RPMI8226 (cell line): ENCODE data around the gene YBX2.
"Not testable (repeated sequence)": the region's sequence is repeated elsewhere in the genome, so short reads cannot be mapped to it uniquely, and the experiment has no call there.

Experiments used
- DNase-seq: peaks from one replicate; pipeline ENCODE4 v3.0.0-alpha.2; 2015

Gene YBX2

DNA sequence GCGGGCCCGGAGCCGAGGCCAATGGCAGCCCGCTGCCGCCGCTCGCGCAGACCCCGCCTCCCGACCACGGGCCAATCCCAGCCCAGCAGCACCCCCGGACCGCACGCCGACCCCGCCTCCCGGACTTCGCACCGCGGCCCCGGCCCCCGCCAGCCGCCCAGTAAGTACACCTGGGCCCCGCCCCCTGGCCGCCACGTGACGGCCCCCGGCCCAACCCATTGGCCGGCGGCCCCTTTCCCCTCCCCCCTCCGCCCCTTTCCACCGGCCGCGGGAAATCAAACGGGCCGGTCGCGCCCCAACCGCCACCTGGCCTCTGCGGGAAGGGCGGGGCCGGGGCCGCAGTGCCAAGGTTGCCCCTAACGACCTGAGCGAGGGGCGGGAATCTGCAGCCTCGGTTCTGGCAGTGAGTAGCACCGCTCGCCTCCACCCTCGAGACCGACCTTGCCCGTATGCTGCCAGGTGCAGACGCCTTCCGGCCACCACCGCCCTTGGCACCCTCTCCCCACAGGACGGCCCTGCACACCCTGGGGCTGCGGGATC is at the start of gene YBX2:
TSS of gene YBX2 (minus strand) at position 26 of the 540 bp plus-strand sequence. CDS start 139 bp downstream, outside the sequence.
- DNase-seq: peak; percentile 90

- DNase-seq: no peak
These were observed 48.8 kb upstream of the YBX2 start for GRCh38 chr17:7343250-7343649.

DNA sequence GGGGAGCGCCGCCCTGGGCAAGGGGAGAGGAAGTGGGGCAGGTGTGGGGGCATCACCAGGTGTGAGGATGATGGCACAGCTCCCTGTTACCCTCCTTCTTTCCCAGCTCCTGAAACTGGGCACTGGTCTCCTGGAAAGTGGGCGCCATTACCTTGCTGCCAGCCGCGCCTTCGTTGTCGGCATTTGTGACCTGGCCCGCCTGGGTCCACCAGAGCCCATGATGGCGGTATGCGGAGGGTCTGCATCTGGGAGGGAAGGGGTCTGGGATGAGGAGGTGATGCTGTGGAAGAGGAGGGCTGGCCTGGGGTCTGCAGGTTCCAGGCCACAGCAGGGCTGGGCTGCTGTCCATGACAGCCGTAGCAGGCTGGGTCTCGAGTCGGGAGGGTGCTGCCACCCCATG is 47.4 kb upstream of the YBX2 start:
- no peak for DNase-seq

GRCh38 chr17:7340179-7340578 is 45.7 kb upstream of the YBX2 start:
- DNase-seq: no peak

- DNase-seq: not testable (repeated sequence)
These were observed 43.2 kb upstream of the YBX2 start for GRCh38 chr17:7337600-7337999.

DNA sequence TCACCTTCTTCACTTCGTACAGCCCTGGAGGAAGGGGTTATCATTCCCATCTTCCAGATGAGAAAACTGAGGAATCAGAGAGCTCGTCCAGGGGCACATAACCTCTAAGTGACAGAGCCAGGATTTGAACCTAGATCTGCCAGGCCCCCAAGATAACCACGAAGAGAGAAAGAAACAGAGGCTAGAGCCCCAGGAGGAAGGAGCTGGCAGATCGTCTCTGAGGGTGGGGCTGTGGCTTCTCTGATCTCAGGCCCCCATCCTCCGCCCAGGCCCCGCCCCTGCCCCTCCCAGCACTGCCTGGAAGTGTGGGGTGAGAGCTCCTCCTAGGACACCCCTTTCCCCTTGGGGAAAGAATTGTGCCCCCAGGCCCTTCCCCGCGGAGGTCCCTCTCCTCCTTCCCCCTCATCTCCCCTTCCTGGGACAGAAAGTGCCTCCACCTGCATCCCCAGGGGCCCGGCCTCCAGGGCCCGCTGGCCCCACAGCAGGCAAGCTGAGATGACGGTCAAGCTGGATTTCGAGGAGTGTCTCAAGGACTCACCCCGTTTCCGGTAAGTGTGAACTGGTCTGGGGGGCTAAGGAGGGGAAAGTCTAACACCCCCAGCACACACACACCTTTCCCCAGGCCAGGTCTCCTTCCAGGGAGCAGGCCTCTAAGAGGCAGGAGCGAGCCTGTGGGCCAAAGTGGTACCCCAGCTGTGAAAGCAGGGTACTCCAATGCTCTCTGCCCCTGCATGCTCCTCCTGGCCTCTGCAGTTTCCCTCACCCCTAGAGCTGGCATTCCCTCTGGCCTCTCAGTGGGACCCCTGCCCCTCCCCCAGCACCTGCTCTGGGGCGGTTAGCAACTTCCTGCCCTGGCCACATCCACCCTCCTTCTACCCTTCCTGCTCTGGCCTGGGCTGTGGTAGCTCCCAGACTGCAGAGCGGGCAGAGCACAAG is 42.1 kb upstream of the YBX2 start, which contains the start of gene ACAP1:
TSS of gene ACAP1 (plus strand) at position 290 of the 936 bp plus-strand sequence. CDS start at position 496, 206 bp downstream.
- no peak for DNase-seq

DNA sequence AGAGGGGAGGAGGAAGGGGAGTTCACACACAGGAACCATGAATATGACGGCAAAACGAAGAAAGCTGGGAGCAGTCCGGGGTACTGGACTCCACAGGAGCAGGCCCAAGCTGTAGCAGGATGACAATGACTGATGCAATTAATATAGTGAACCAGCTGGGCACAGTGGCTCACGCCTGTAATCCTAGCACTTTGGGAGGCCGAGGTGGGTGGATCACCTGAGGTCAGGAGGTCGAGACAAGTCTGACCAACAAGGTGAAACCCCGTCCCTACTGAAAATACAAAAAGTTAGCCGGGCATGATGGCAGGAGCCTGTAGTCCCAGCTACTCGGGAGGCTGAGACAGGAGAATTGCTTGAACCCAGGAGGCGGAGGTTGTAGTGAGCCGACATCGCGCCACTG is 41.3 kb upstream of the YBX2 start:
- DNase-seq: not testable (repeated sequence)

DNA sequence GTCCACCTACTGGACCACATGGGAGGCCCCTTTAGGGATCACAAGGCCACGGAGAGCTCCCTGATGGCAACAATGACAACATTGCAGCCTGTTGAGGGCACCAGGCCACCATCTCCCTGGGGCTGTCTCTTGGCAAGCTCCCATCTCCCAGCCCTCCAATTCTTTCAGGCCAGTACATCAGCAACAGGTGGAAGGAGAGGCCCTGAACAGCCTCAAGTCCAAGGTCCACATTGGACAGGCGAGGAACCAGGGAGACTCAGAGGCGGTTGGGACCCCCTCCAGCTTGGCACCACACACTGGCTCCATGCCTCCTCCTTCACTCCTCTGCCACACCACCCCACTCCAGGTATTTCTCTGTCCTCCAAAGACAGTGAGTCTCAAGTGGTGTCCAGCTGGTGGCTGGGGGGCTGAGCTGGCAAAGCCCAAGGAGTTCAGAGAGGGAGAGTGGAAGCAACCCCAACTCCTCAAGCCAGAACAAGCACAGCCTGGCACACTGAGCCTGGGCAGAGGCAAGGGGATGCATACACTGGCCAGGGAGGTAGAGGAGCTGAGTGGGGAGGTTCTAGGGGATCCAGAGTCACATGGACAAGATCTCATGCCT is 40.6 kb upstream of the YBX2 start:
- DNase-seq: no peak

DNA sequence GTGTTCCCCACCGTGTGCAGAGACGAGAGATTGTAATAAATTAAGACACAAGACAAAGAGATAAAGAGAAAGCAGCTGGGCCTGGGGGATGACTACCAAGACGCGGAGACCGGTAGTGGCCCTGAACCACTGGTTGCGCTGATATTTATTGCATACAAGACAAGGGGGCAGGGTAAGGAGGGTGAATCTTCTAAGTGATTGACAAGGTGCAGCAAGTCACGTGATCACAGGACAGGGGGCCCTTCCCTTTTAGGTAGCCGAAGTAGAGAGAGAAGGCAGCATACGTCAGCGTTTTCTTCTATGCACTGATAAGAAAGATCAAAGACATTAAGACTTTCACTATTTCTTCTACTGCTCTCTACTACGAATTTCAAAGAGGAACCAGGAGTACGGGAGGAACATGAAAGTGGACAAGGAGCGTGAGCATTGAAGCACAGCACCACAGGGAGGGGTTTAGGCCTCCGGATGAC is 38.2 kb upstream of the YBX2 start:
- DNase-seq: not testable (repeated sequence)

DNA sequence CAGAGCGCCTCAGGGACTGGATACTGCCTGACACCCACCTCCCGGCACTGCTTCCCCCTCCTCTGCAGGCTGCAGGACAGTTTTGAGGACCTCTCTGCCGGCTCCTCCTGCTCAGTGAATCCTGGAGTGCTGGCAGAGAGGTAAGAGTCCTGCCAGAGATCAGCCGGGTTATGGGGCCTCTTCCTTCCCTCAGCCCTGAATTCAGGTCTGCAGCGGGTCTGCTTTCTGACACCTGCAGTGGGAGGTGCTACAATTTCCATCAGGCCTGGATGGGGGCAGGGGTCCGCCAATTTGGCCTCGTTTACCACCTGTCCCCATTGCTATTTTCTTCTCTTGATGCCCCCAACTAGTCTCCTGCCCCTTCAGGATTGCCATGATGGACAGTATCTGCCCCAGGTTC is 37.7 kb upstream of the YBX2 start:
- DNase-seq: no peak

- no peak for DNase-seq
These were observed 36.2 kb upstream of the YBX2 start for GRCh38 chr17:7330638-7331015.

GRCh38 chr17:7329997-7330637 is 35.7 kb upstream of the YBX2 start:
- peak; percentile 67 for DNase-seq

GRCh38 chr17:7329374-7329996 is 35.0 kb upstream of the YBX2 start:
- peak; percentile 97 for DNase-seq

DNA sequence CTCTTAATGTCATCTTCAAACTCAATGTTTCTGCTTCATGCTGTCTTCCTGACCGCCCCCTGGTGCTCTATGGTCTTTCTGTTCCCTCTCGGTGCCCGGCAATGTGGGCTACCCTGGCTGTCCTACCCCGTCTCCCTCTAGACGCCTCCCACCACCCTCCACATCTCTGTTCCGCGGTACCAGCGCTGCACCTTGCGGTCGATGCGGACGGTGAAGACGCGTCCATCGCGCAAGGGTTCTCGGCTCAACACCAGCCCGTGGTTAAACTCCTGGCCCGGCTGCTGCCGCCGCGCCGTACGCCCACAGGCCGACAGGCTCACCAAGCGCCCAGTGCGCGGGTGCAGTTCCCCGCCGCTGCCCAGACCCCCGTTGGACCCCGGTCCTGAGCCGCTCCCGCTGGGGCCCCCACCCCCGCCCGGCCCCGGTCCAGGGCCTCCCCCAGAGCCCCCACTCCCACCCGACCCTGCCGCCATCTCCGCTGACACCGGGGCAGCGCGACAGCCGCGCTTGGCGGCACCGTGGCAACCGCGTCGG is 34.5 kb upstream of the YBX2 start, which contains the start of gene NEURL4:
TSS of gene NEURL4 (minus strand) at position 496 of the 534 bp plus-strand sequence. CDS start at position 473, 23 bp downstream.
- no peak for DNase-seq

DNA sequence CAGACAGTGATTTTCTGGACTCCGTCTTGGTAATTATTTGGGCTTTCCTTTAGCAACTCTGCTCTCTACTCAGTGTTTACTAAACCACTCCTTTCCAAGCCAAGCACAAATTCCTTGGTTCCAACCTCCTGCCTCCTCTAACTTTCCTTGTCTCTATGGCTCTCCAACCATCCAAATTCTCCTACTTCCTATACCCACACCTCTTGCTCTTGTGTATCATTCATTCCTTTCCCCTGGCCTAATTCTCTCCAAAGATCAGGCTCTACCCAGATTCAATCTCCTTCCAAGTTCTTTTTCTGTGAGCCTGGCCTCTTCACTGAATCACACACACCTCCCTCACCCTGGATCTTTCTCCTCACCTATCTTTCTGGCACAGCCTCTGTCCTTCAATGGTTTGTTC is 33.6 kb upstream of the YBX2 start:
- no peak for DNase-seq

- no peak for DNase-seq
These were observed 33.1 kb upstream of the YBX2 start for GRCh38 chr17:7327501-7327900.

DNA sequence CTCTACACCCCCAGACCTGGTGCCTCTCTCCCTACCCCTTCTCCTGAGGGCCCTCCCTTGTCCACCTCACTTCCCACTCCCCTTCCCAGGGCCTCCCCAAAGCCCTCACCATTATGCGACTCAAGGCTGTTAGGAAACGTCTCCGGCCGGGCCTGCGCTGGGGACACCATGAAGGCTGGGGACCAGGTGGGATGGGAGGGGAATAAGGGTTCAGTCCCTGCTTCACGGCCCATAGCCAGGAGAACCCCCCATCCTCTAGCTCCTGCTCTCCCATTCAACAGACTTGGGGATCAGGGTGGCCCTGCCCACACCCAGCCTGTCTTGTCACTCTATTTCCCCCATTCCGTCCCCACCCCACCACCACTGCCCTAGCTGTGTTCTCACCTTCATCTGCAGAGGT is 32.6 kb upstream of the YBX2 start:
- no peak for DNase-seq

DNA sequence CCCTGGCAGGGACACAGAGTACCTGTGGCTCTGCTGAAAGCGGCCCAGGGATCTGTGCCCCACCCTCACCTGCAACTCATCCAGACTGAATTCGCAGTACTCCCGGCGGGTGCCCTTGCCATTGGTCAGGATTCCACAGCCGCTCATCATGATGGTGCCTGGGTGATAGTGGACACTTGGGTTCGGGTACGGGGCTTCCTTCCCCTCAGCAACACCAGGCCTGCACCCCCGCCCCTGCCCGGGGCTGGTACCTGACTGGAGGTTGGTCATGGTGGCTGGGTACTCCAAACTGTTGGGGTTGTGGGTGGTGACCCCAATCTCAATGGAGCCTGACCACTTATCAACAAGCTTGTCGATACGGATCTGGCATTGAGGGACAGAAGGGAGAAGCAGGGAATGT is 31.7 kb upstream of the YBX2 start:
- no peak for DNase-seq

DNA sequence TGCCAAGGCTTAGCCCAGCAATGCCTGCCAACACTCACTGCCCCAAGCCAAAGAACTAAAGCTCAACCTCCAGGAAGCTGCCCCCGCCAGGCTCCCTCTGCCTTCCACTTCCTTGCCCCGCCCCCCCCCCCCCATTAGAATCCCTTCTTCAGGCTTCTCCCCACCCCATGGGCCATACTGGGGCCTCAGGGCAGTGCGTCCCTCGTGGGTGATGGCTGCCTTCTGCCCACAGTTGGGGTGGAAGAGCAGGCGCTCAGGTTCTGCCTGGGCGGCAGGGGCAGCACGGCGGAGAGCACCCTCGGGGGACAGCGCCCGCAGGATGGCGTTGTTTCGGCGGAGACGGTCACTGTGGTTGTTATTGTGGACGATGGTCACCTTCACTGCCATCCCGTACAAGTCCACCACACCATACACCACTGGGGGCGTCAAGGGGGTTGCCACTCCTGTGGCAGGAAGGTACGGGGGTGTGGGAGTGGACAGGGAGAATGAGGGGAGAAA is 30.6 kb upstream of the YBX2 start:
- no peak for DNase-seq

GRCh38 chr17:7324438-7324779 is 30.0 kb upstream of the YBX2 start:
- no peak for DNase-seq

DNA sequence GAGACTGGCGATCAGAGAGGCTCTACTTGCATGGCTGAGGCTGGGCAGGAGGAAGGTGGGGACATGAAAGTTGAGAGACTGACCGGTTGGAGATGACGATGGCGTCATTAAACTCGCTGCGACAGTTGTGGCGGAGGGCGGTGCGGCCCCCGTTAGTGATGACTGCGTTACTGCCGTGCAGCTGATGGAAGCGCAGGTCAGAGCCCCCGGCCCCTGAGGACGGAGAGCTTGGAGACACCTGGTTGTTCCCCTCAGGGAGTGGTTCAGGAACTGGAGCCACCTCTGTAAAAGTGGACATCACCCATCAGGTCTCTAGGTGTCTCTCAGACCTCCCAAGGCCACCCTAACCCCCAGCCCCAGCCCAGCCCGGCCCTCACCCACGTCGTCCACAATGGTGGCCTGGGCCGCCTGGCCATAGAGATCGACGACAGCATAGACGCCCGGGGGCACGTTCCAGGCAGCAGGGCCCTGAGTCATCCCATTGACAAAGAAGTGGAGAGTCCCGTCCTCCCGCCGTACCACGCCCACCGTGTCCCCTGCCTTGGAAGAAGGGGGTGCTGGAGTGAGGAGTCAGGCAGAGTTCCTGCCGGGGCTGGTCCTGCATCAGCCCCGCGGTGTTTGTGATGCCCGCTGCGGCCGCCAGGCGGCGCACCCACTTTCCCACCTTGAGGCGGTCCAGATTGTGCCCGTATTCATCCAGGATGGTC is 29.4 kb upstream of the YBX2 start:
- no peak for DNase-seq
